Midbrain (tissue), 1 donor: ENCODE results near the gene DBNL.
"Not testable (repeated sequence)": the region's sequence is repeated elsewhere in the genome, so short reads cannot be mapped to it uniquely, and the experiment has no call there.

Experiments
- DNase-seq: peaks from one replicate; lab custom pipeline; 2025; lab: John Stamatoyannopoulos, UW

DBNL gene

DNA sequence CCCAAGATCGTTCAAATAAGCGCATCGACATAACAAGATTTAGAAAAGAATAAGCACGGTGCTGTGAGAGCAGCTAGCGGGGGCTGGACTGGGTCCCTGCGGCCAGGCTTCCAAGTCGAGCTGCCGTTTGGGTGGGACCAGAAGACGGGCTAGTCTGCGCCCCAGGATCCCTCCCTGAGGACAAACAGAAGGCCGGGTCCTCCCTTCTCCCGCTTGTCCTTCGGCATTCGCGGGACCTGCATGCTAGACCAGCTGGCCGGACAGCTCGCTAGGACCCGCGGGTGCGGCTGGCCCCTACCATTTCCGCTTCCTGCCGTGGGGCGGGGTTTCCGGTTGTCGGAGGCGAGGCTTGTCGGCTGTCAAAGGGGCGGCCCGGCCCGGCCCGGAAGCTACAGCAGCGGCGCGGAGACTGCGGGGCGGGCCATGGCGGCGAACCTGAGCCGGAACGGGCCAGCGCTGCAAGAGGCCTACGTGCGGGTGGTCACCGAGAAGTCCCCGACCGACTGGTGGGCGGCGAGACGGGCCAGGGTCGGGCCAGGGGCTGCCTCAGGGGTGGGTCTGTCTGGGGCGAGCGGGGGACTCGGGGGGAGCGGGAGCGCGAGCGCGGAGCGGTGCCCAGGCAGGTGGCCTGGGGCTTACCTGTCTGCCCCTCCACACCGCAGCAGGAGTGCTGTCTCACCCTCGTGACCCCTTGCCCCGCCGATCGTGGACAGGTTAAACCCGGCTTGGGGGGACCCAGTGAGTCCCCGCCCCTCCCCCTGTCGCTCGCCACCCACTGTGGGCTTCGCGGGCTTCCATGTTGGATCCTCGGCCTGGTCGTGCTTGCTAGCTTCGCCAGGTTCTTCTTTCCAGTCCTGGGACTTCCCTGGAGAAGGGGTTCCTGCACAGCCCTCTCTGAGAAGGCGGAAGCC, at the start of gene DBNL:
TSS of gene DBNL (plus strand) at position 388 of the 911 bp plus-strand sequence. CDS start at position 424, 36 bp downstream.
- DNase-seq, result peak; percentile 94

DNA sequence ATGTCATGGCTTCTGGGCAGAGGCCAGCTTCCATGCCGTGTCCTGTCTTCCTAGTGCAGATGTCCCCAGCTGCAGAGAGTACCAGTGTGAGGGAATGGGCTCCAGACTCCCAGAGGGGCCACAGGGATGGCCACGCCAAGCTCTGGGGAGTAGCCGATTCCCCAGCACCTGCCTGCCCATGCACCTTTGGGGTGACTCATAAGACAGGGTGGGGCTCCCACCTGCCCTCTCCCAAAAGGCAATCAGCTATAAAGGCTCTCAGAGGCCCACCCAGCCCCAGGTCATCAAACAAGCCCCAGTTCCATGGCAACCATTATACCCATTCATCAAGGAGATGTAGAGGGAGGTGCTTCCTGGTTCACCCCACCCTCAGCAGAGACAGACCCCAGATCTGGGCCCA, 47.0 kb upstream of the DBNL start, which contains the start of gene SPDYE1:
TSS of gene SPDYE1 (plus strand) at position 366 of the 400 bp plus-strand sequence. CDS start 2,053 bp downstream, outside the sequence.
- DNase-seq, result not testable (repeated sequence)

DNA sequence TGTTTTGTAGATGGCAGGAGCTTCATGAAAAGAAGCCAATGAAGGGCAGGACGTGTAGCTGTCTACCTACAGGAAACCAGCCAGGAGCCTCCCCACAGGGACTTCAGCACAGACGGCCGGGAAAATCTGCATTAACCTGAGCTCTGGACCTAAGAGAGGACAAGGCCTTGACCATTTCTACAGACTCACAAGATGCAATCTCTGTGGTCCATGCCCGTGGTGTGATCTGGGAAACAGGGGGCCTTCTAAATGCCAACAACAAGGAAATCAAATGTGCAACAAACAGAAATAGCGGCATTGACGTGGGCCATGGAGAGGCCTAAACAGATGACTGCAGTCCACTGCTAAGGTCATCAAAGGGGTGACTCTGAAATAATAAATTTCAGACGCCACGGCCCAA, 32.4 kb upstream of the DBNL start:
- DNase-seq, result not testable (repeated sequence)

DNA sequence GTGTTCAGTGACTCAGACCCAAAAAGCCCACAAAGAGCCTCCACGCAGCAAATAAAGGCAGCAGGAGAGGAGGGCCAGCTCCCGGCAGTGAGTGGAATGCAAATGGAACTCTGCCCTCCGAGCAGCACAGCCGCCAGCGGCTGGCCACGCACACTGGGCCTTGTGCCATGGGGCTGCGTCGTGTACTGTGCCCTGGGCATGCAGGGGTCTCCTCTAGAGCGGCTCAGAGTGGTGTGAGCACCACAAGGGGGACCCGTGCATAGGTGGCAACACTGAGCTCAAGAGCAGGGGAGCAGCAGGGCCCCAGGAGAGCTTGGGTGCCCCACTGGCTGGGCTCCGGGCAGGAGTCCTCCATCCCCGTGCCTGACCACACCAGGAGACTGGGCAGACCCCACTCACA, 29.4 kb upstream of the DBNL start:
- not testable (repeated sequence) for DNase-seq

DNA sequence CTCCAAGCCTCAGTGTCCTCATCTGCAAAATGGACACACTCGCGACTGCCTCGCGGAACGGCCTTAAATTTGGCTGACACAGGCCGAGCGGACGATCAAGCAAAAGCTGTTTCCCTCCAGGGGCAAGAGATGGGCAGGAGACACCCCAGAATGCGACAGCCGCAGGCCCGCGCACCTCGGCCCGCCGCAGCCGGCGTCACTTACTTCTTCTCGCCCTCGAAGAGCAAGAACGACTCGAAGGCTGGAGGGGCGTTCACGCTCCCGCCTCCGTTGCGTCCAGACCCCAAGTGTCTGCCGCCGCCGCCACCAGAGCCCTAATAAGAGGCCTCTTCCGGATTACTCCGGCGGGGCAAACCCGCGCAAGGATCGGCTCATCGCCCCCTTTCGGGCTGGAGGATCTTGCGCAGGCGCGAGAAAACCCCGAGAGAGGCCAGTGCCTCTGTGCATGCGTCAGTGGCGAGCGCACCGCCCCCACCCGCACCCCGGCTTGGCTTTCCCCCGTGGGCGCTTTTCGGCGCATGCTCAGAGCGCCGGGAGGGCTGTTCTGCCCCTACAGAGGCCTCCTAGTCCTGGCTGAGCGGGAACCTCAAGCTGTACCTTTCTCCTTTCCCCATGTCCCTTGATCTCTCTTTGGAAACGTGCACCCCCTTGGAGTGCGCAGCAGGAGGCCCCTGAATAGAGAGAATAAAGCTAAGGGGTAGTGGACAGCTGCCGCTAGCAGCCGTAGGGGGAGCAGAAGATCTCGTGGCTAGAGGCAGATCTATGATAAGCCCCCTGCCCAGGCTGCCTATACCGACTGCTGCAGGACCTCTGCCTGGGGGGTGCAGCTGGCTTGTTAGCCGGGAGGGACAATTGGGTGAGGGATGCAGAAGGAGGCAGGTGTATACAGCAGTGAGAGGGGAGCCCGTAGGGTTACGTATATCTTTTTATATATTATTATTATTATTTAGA, 25.4 kb upstream of the DBNL start:
- peak; percentile 98 for DNase-seq

DNA sequence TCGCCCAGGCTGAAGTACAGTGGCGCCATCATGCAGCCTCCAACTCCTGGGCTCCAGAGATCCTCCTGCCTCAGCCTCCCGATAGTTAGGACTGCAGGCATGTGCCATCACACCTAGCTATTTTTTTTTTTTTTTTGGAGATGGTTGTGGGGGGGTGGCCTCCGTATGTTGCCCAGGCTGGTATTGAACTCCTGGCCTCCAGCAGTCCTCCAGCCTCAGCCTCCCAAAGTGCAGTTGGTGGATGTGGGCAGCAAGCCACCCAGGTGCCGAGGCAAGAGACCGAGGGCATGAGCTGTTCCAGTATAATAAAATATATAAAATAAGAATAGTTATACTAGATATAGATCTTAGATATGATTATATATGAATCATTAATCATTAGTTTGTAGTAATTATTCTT, 24.7 kb upstream of the DBNL start:
- DNase-seq, result not testable (repeated sequence)

DNA sequence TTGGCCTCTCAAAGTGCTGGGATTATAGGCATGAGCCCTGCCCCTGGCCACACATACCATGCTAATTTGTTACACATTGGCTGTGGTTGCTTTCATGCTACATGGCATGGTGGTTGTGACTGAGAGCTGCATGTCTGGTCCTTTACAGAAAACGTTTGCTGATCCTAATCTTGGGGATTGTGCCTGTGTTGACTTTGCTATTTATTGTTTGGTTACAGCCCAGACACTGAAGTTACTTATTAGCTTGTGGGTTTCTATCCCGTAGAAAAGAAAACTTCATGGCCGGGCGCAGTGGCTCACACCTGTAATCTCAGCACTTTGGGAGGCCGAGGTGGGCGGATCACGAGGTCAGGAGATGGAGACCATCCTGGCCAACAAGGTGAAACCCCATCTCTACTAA, 22.4 kb upstream of the DBNL start:
- not testable (repeated sequence) for DNase-seq

DNA sequence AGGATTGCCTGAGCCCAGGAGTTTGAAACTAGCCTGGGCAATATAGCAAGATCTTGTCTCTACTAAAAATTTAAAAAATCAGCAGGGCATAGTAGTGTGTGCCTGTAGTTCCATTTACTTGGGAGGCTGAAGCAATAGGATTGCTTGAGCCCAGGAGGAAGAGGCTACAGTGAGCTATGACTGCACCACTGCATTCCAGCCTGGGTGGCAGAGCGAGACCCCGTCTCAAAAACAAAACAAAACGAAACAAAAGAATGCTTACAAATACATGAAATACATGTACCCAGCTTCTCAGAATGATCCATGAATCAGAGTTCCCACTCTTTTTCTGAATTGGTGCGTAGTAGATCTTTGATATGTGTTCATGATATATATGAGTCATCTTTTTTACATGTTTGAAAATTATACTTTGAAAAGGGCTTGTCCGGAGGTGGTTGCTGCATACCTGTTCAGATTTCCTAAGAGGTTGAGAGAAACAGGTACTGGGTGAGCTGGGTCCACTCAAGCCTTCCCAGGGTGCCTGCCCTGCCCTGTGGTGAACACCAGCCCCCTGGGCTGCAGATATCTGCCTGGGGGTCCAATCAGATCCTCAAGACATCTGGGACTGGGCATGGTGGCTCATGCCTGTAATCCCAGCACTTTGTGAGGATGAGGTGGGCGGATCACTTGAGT, 21.6 kb upstream of the DBNL start:
- not testable (repeated sequence) for DNase-seq

- DNase-seq, result not testable (repeated sequence)
These were observed 15.1 kb upstream of the DBNL start for GRCh38 chr7:44029433-44029832.

- not testable (repeated sequence) for DNase-seq
These were observed 14.5 kb upstream of the DBNL start for GRCh38 chr7:44030029-44030428.

GRCh38 chr7:44031319-44031718, 13.2 kb upstream of the DBNL start:
- not testable (repeated sequence) for DNase-seq

- DNase-seq, result not testable (repeated sequence)
These were observed 12.5 kb upstream of the DBNL start for GRCh38 chr7:44032031-44032430.

- DNase-seq, result not testable (repeated sequence)
These were observed 10.3 kb upstream of the DBNL start for GRCh38 chr7:44033971-44034844.

DNA sequence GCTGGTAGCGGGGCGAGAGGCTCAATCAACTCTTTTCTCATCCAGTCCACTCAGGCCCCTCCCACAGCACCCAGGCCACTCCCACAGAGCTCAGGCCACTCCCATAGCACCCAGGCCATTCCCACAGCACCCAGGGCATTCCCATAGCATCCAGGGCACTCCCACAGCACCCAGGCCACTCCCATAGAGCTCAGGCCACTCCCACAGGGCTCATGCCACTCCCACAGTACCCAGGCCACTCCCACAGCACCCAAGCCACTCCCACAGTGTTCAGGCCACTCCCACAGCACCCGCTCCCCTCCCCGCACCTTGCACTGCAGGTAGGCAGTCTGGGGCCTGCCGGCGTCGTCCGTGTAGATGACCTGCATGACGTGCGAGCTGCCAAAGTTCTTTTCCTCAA, 8.1 kb upstream of the DBNL start:
- DNase-seq, result not testable (repeated sequence)

GRCh38 chr7:44037951-44038350, 6.6 kb upstream of the DBNL start:
- not testable (repeated sequence) for DNase-seq

- not testable (repeated sequence) for DNase-seq
These were observed 5.9 kb upstream of the DBNL start for GRCh38 chr7:44038553-44038952.

GRCh38 chr7:44038961-44039558, 5.4 kb upstream of the DBNL start:
- DNase-seq, result peak; percentile 79

DNA sequence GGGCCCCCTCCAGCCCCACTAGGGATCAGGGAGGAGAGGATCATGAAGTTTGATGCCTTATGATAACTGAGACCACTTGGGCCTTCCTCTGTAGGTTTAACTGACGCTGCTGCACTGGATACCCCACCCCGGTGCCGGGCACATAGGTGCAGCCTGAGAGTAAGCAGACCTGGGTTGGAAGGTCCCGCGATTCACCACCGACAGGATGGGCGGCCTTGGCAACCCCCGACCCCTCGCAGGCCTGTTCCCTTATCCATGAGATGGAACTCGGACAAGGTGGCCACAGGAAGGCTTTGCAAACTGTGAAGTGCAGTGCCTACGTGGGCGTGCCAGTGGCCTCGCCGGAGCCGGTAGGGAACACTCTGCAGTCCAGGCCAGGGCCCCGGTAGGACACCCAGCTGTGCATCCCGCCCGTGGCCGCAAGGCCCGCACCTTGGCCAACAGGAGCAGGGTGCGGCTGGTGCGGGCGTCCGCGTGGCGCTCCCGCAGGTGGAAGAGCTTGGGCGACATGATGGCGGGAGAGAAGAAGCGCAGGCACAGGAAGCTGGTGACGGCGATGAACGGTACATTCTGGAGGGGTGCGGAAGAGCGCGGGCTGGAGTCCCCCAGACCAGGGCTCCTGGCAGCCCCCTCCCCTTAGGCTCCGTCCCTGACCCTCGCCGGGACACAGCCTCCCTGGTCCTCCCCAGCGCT, 4.6 kb upstream of the DBNL start:
- DNase-seq, result not testable (repeated sequence)

GRCh38 chr7:44040493-44040891, 4.0 kb upstream of the DBNL start:
- not testable (repeated sequence) for DNase-seq

DNA sequence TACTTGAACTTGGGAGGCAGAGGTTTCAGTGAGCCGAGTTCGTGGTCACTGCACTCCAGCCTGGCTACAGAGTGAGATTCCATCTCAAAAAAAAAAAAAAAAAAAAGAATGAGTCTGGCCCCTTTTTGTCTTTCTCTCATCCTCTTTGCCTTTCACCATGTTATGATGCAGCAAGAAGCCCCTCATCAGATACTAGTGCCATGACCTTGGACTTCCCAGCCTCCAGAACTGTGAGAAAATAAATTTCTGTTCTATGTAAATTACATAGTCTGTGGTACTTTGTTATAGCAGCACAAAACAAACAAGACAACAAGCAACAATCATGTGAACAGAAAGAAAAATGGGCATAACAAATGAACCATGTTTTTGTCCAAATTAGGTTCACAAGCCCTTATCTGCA, 2.3 kb upstream of the DBNL start:
- no peak for DNase-seq
